Endodermal cell (in vitro differentiated cells): Measurements from ENCODE around the gene TMEM266. TPM values are rescaled to one million over a fixed set of nuclear protein-coding genes. Genes with fewer than 3 reads are reported as not detected.
A peak's percentile ranks its signal among the peaks of the same experiment; 100 is the strongest.

ENCODE experiments used
- DNase-seq: peaks from one replicate; pipeline ENCODE4 v3.0.0-alpha.2; 2017
- H3K27ac ChIP-seq: 2 replicates; pipeline ENCODE4 v1.5.1; 2013; ENCODE audit warnings: mild to moderate bottlenecking, low read depth, low read length, moderate library complexity
- H3K27me3 ChIP-seq: 2 replicates; pipeline ENCODE4 v1.6.1; 2013; ENCODE audit warnings: mild to moderate bottlenecking, low read length, moderate library complexity; ENCODE audit not compliant: insufficient read depth, control insufficient read depth, poor library complexity, severe bottlenecking
- H3K36me3 ChIP-seq: 2 replicates; pipeline ENCODE4 v1.7.0; 2013; ENCODE audit warnings: mild to moderate bottlenecking, low read length, moderate library complexity; ENCODE audit not compliant: control insufficient read depth, insufficient read depth
- H3K4me1 ChIP-seq: one replicate; pipeline ENCODE4 v1.7.0; 2013; ENCODE audit warnings: low read length; ENCODE audit not compliant: control insufficient read depth, insufficient read depth
- H3K4me3 ChIP-seq: 2 replicates; pipeline ENCODE4 v1.5.1; 2013; ENCODE audit warnings: mild to moderate bottlenecking, low read length, moderate library complexity
- H3K9ac ChIP-seq: 2 replicates; pipeline ENCODE4 v1.6.1; 2013; ENCODE audit warnings: mild to moderate bottlenecking, low read length, moderate library complexity; ENCODE audit not compliant: poor library complexity, severe bottlenecking; ENCODE audit errors: extremely low read depth
- H3K9me3 ChIP-seq: 2 replicates; pipeline ENCODE4 v1.6.1; 2013; ENCODE audit warnings: mild to moderate bottlenecking, low read length, moderate library complexity; ENCODE audit not compliant: control insufficient read depth
- H3K27ac Mint-ChIP-seq: 2 replicates; pipeline ENCODE4 v1.8.0; 2020; ENCODE audit warnings: mixed read lengths
- H3K27me3 Mint-ChIP-seq: 2 replicates; pipeline ENCODE4 v1.8.0; 2021; ENCODE audit warnings: mild to moderate bottlenecking, mixed read lengths; ENCODE audit not compliant: insufficient read depth
- H3K36me3 Mint-ChIP-seq: 2 replicates; pipeline ENCODE4 v1.8.0; 2020; ENCODE audit warnings: low read depth, mixed read lengths
- H3K4me1 Mint-ChIP-seq: 2 replicates; pipeline ENCODE4 v1.8.0; 2020; ENCODE audit warnings: mixed read lengths
- H3K4me3 Mint-ChIP-seq: 2 replicates; pipeline ENCODE4 v1.8.0; 2020; ENCODE audit warnings: mild to moderate bottlenecking, moderate library complexity, mixed read lengths
- H3K9me3 Mint-ChIP-seq: 2 replicates; pipeline ENCODE4 v1.8.0; 2020; ENCODE audit warnings: mild to moderate bottlenecking, mixed read lengths
- CTCF ChIP-seq: fragments of 200-600 bp; sonication (generic); conservative IDR thresholded peaks from 2 replicates; pipeline ENCODE4 v1.5.0; 2021; ENCODE audit warnings: antibody characterized with exemption, mild to moderate bottlenecking
- WGBS, 2 experiments: methylation state at CpG; one replicate each; pipeline versions ENCODE4 v1.1.5 to v1.1.7; 2013; ENCODE audit warnings: missing lambda C conversion rate in 2 of 2, mixed read lengths in 1 of 2; ENCODE audit not compliant: insufficient coverage in 1 of 2, insufficient read length in 1 of 2; 5-methylcytosine and 5-hydroxymethylcytosine counted together
- total RNA-seq, 2 donors: library from RNA; stranded (reverse); fragmentation: NEBNext Ultra II Directional in 1 of 2; extraction: Animal tissue kit (Norgen Biotek cat#: 25700) in 1 of 2; gene quantifications; 2 replicates in 1 of 2; 3 replicates in 1 of 2; pipeline ENCODE4 v1.2.1, GENCODE V29; 2021

Gene TMEM266
- total RNA-seq, 2 donors from 2014 or later: 1.8 to 2.0 TPM

DNA sequence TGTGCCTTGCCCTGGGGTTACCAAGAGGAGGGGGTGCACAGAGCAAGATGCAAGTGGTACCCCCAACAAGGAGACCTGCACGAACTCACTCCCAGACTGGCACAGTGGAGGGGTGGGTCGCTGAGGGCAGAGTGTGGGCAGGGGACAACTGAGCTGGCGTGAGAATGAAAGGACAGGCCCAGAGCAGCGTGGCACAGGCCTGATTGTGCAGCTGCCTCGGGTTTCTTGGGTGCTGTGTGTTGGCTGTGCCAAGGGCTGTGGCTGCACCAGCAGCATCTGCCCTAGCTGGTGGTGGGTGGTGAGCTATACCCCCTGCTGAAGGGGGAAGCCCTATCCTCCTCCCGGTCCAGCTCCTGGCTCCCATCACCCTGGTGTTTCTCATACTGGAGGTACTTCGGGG, 92.4 kb downstream of the TMEM266 start:
- peaks cover 15% of the 10 kb centered on the region for H3K4me1 Mint-ChIP-seq
- Histone ChIP-seq H3K4me1 (no peaks in the 10 kb centered on the region), H3K4me3 (no peak overlapping the region), H3K27me3 (no peaks in the 10 kb centered on the region), H3K9ac (no peak overlapping the region), H3K9me3 (no peaks in the 10 kb centered on the region), H3K27ac (no peak overlapping the region), H3K36me3 (no peaks in the 10 kb centered on the region)
- H3K36me3 Mint-ChIP-seq: no peaks in the 10 kb centered on the region
- DNase-seq: no peak
- no peaks in the 10 kb centered on the region for H3K9me3 Mint-ChIP-seq
- 80 to 84% methylated on average over 2 to 7 of the region's 7 CpGs for WGBS, 2 experiments
- no peak for TF ChIP-seq CTCF
- H3K4me3 Mint-ChIP-seq: no peak overlapping the region
- H3K27ac Mint-ChIP-seq: no peak overlapping the region
- no peaks in the 10 kb centered on the region for H3K27me3 Mint-ChIP-seq

DNA sequence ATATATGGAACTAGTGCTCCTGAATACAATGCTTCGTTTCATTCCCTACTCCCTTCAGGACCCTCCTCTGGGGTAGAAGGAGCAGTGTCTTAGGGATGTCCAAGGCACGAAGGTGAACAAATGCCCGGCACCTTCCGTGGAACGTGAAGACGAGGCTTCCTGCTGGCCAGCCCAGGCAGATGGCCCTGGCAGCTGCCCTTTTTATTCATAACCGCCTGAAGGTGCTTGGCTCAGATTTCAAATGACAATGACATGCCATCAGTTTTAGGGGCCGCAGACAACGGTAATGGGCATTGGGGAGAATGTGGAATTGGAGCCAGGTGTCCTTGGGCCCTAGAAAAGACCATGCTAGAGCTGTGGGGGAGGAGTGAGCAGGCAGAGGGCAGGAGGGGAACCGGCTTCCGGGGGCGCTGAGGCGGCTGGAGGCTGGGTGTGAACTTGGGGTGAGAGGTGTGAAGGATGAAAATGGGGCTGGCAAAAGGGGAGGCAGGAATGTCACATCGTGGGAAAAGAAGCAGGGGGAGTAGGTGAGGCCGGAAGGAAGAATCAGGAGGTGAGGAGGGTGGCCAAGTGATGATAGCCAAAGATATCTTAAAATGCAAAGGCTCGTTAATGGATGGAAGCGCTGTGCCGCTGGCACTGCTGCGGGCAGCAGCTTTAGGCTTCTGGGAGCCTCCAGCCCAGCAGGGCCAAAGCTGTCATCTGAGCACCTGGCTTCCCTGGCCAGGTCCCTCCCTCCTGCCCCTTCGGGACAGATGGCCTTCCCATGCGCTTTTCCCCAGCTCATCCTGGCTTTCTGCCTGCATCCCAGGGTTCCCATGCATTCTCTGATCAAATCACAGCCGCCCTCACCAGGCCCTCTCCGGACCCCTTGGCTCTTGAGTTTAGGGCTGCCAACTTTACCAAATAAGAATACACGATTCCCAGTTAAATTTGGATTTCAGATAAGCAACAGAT, 93.7 kb downstream of the TMEM266 start:
- Histone ChIP-seq H3K4me1 (no peaks in the 10 kb centered on the region), H3K27ac (no peak overlapping the region), H3K27me3 (no peaks in the 10 kb centered on the region), H3K4me3 (no peak overlapping the region), H3K9me3 (no peaks in the 10 kb centered on the region), H3K36me3 (no peaks in the 10 kb centered on the region), H3K9ac (no peak overlapping the region)
- Mint-ChIP-seq H3K4me1 (peaks cover 12% of the 10 kb centered on the region), H3K27ac (no peak overlapping the region), H3K27me3 (no peaks in the 10 kb centered on the region), H3K9me3 (no peaks in the 10 kb centered on the region), H3K36me3 (no peaks in the 10 kb centered on the region), H3K4me3 (no peak overlapping the region)
- DNase-seq: peak; percentile 62
- WGBS, 2 experiments: 86 to 91% methylated on average over 22 to 24 of the region's 24 CpGs
- no peak for TF ChIP-seq CTCF

- Mint-ChIP-seq H3K4me1 (peaks cover 8% of the 10 kb centered on the region), H3K9me3 (no peaks in the 10 kb centered on the region), H3K27ac (no peak overlapping the region), H3K36me3 (no peaks in the 10 kb centered on the region), H3K4me3 (no peak overlapping the region), H3K27me3 (no peaks in the 10 kb centered on the region)
- Histone ChIP-seq H3K27ac (no peak overlapping the region), H3K4me1 (no peaks in the 10 kb centered on the region), H3K4me3 (no peak overlapping the region), H3K27me3 (no peaks in the 10 kb centered on the region), H3K9me3 (no peaks in the 10 kb centered on the region), H3K36me3 (no peaks in the 10 kb centered on the region), H3K9ac (no peak overlapping the region)
- WGBS, 2 experiments: 96 to 98% methylated on average over 7 of the region's 7 CpGs
- TF ChIP-seq CTCF: no peak
- DNase-seq: no peak
These were observed 95.9 kb downstream of the TMEM266 start for GRCh38 chr15:76155731-76156130.
